BLaER1 (cell line): ENCODE data around the gene BCORL1.

Experiments
- H3K27ac ChIP-seq: shearing (Covaris generic); formaldehyde crosslinking; 2 replicates; pipeline ENCODE4 v1.8.1; 2022
- H3K27me3 ChIP-seq: shearing (Covaris generic); formaldehyde crosslinking; 2 replicates; pipeline ENCODE4 v1.8.1; 2022
- H3K36me3 ChIP-seq: shearing (Covaris generic); formaldehyde crosslinking; 2 replicates; pipeline ENCODE4 v1.8.1; 2022
- H3K4me1 ChIP-seq: shearing (Covaris generic); formaldehyde crosslinking; 2 replicates; pipeline ENCODE4 v1.8.1; 2022
- H3K4me2 ChIP-seq: shearing (Covaris generic); formaldehyde crosslinking; 2 replicates; pipeline ENCODE4 v1.8.1; 2022
- H3K4me3 ChIP-seq: shearing (Covaris generic); formaldehyde crosslinking; 2 replicates; pipeline ENCODE4 v1.8.1; 2022
- H3K9ac ChIP-seq: shearing (Covaris generic); formaldehyde crosslinking; 2 replicates; pipeline ENCODE4 v1.8.1; 2022
- H3K9me3 ChIP-seq: shearing (Covaris generic); formaldehyde crosslinking; 2 replicates; pipeline ENCODE4 v1.8.1; 2022
- H4K20me1 ChIP-seq: shearing (Covaris generic); formaldehyde crosslinking; 2 replicates; pipeline ENCODE4 v1.8.1; 2022
- Cebpa-rat ChIP-seq: shearing (Covaris generic); IDR thresholded peaks from 2 replicates; pipeline ENCODE4 v1.8.1; 2022

Gene BCORL1

GRCh38 chrX:129980540-129981199 lies 1.8 kb upstream of the BCORL1 start:
- H3K27me3 ChIP-seq = peaks cover 37% of the 10 kb centered on the region
- peak overlapping the region; percentile 80 for H3K9ac ChIP-seq
- H3K4me2 ChIP-seq = peak overlapping the region; percentile 89
- no peak for TF ChIP-seq Cebpa-rat
- H3K4me1 ChIP-seq = peaks cover 45% of the 10 kb centered on the region
- H3K36me3 ChIP-seq = no peaks in the 10 kb centered on the region
- no peak overlapping the region; the same call in 1 of the 2 replicates for H3K4me3 ChIP-seq
- H3K9me3 ChIP-seq = 0 out of 2 replicates have a peak, but pooled peaks cover 8% of the 10 kb centered on the region
- H3K27ac ChIP-seq = peak overlapping the region; percentile 73
- peaks cover 15% of the 10 kb centered on the region for H4K20me1 ChIP-seq

- H3K27ac ChIP-seq = peak overlapping the region; percentile 73
- no peaks in the 10 kb centered on the region for H3K36me3 ChIP-seq
- TF ChIP-seq Cebpa-rat = no peak
- H4K20me1 ChIP-seq = peaks cover 20% of the 10 kb centered on the region
- peaks cover 48% of the 10 kb centered on the region for H3K4me1 ChIP-seq
- H3K4me3 ChIP-seq = no peak overlapping the region; the same call in 1 of the 2 replicates
- H3K27me3 ChIP-seq = peaks cover 37% of the 10 kb centered on the region
- H3K9me3 ChIP-seq = 0 out of 2 replicates have a peak, but pooled peaks cover 8% of the 10 kb centered on the region
- peak overlapping the region; percentile 89 for H3K4me2 ChIP-seq
- H3K9ac ChIP-seq = peak overlapping the region; percentile 80
Observed at GRCh38 chrX:129981200-129981553, 1.3 kb upstream of the BCORL1 start.

GRCh38 chrX:129981752-129982299 lies 609 bp upstream of the BCORL1 start:
- no peak for TF ChIP-seq Cebpa-rat
- Histone ChIP-seq H3K4me3 (no peak overlapping the region; the same call in 1 of the 2 replicates), H3K36me3 (no peaks in the 10 kb centered on the region), H3K27me3 (peaks cover 39% of the 10 kb centered on the region), H3K9ac (peak overlapping the region; percentile 80; the same call in 1 of the 2 replicates), H3K4me1 (peaks cover 42% of the 10 kb centered on the region), H3K27ac (peak overlapping the region; percentile 73; the same call in 1 of the 2 replicates), H3K4me2 (peak overlapping the region; percentile 89), H3K9me3 (0 out of 2 replicates have a peak, but pooled peaks cover 8% of the 10 kb centered on the region), H4K20me1 (peaks cover 26% of the 10 kb centered on the region)

GRCh38 chrX:129983575-129984110 lies 1.2 kb downstream of the BCORL1 start:
- H3K4me1 ChIP-seq = peaks cover 24% of the 10 kb centered on the region
- H3K9me3 ChIP-seq = 0 out of 2 replicates have a peak, but pooled peaks cover 8% of the 10 kb centered on the region
- TF ChIP-seq Cebpa-rat = no peak
- H3K4me2 ChIP-seq = no peak overlapping the region
- H3K27me3 ChIP-seq = peaks cover 36% of the 10 kb centered on the region
- no peak overlapping the region for H3K9ac ChIP-seq
- H3K27ac ChIP-seq = no peak overlapping the region
- H3K4me3 ChIP-seq = no peak overlapping the region
- 0 out of 2 replicates have a peak, but pooled peaks cover under 1% of the 10 kb centered on the region for H3K36me3 ChIP-seq
- H4K20me1 ChIP-seq = peaks cover 45% of the 10 kb centered on the region

DNA sequence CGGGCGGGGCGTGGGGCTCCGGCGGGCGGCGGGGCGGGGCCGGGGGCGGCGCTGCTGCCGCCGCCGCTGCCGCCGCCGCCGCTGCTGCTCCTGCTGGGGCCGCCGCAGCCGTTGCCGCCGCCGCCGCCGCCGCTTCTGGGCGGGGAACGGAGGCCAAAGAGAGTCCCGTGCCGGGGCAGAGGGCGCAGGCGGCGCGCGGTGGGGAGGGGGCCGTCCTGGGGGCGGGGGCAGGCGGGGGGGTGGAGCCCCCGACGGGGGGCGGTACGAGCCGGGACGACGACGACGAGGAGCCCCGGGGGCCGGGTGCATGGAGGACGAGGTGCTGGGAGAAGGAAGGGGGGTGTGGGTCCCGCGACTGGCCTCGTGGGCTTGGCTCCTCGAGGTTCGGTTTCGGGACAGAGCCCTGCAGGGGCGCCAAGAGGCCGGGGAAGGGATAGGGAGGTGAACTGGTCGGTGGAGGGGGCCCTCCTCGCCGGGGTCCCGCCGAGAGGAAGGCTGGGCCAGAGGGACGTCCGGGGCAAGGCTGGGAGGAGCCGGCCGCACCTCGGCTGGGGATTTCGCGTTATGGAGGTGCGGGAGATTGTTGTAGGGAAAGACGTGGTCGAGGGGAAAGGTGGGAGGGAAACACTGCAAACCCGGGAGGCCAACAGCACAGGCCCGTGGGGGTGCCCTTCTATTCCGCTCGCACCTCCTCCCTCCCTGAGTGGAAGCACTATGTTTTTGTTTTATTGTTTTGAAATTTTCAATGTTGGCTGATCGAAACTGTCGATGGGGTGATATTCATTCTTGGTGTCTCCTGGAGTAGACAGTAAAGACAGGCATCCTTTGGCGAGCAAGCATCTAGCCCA lies 1.9 kb downstream of the BCORL1 start:
- peak overlapping the region; percentile 89 for H3K4me2 ChIP-seq
- H4K20me1 ChIP-seq = peaks cover 51% of the 10 kb centered on the region
- peaks cover 35% of the 10 kb centered on the region for H3K27me3 ChIP-seq
- peaks cover 17% of the 10 kb centered on the region for H3K4me1 ChIP-seq
- H3K36me3 ChIP-seq = 0 out of 2 replicates have a peak, but pooled peaks cover 3% of the 10 kb centered on the region
- H3K9me3 ChIP-seq = 0 out of 2 replicates have a peak, but pooled peaks cover 8% of the 10 kb centered on the region
- 0 out of 2 replicates have a peak overlapping the region, but pooled peaks have one; percentile 30 for H3K27ac ChIP-seq
- TF ChIP-seq Cebpa-rat = no peak
- H3K9ac ChIP-seq = peak overlapping the region; percentile 75
- peak overlapping the region; percentile 70 for H3K4me3 ChIP-seq

- no peak for TF ChIP-seq Cebpa-rat
- Histone ChIP-seq H3K9ac (no peak overlapping the region), H4K20me1 (peaks cover 87% of the 10 kb centered on the region), H3K4me2 (no peak overlapping the region), H3K36me3 (peaks cover 18% of the 10 kb centered on the region; the same call in 1 of the 2 replicates), H3K9me3 (no peaks in the 10 kb centered on the region), H3K27ac (no peak overlapping the region), H3K27me3 (peaks cover 46% of the 10 kb centered on the region), H3K4me1 (peaks cover 16% of the 10 kb centered on the region), H3K4me3 (no peak overlapping the region)
Observed at GRCh38 chrX:129987871-129988270, 5.4 kb downstream of the BCORL1 start.

- H3K27ac ChIP-seq = no peak overlapping the region
- no peak overlapping the region for H3K9ac ChIP-seq
- H3K4me3 ChIP-seq = no peak overlapping the region
- H3K27me3 ChIP-seq = peaks cover 69% of the 10 kb centered on the region
- peaks cover 34% of the 10 kb centered on the region; the same call in 1 of the 2 replicates for H3K36me3 ChIP-seq
- no peaks in the 10 kb centered on the region for H3K4me1 ChIP-seq
- H3K9me3 ChIP-seq = no peaks in the 10 kb centered on the region
- no peak overlapping the region for H3K4me2 ChIP-seq
- H4K20me1 ChIP-seq = peaks cover 100% of the 10 kb centered on the region
- no peak for TF ChIP-seq Cebpa-rat
Observed at GRCh38 chrX:129992181-129992580, 9.7 kb downstream of the BCORL1 start.

DNA sequence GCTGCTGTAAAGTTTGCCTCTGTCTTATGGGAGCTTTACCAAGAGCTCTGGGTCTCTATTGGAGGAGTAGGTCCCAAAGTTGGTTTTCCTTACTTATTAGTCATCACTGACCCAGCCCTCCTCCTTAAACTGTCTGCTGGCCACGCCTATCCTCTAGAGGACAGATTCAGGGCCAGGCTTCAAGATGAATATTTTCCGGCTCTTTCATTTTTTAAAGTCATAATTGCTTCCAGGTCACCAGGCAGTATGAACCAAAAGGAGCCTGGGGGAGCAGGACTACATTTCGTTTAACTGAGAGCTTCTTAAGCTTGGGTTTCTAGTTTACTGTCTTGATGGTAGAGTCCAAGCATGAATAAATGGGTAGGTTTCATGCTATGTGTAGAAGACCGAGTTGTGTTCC lies 13.7 kb downstream of the BCORL1 start:
- Histone ChIP-seq H3K27me3 (peaks cover 79% of the 10 kb centered on the region), H3K4me3 (no peak overlapping the region), H4K20me1 (peaks cover 100% of the 10 kb centered on the region), H3K36me3 (peaks cover 33% of the 10 kb centered on the region), H3K27ac (no peak overlapping the region), H3K9me3 (peaks cover 2% of the 10 kb centered on the region), H3K4me2 (no peak overlapping the region), H3K9ac (no peak overlapping the region), H3K4me1 (no peaks in the 10 kb centered on the region)
- TF ChIP-seq Cebpa-rat = no peak

DNA sequence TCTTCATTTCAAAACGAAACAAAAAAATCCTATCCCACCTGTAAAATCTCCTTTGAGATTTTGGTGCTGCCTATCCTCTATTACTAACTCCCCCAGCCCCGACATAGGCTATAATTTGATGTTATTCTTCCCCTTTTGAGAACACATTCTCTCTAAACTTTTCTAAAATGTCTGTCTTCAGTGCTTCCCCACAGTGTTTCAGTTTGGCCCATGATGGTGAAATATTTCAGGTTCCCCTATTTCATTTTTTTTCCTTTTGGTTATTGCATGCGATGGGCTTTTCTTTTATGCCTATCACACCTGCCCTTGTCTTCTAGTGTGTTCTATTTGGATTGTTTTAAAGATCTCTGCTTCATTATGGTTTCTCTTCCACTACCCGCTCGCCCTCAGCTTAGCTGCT lies 14.7 kb downstream of the BCORL1 start:
- Histone ChIP-seq H3K9ac (no peak overlapping the region), H3K27me3 (peaks cover 84% of the 10 kb centered on the region), H3K4me2 (no peak overlapping the region), H3K36me3 (peaks cover 32% of the 10 kb centered on the region), H3K9me3 (peaks cover 5% of the 10 kb centered on the region), H4K20me1 (peaks cover 100% of the 10 kb centered on the region), H3K4me3 (no peak overlapping the region), H3K4me1 (no peaks in the 10 kb centered on the region), H3K27ac (no peak overlapping the region)
- no peak for TF ChIP-seq Cebpa-rat
